ENCODE measurements around the gene OR5A2. TPM values are rescaled to one million over a fixed set of nuclear protein-coding genes. Genes with fewer than 3 reads are reported as not detected.

OR5A2 gene
- total RNA-seq, 6 experiments from 2014 or later: not detected

GRCh38 chr11:59427068-59427382 lies 812 bp upstream of the OR5A2 start:
- Mint-ChIP-seq H3K27ac (no peak overlapping the region), H3K4me1 (ENCODE audit: low read depth) (no peaks in the 10 kb centered on the region), H3K36me3 (ENCODE audit: low read depth) (no peaks in the 10 kb centered on the region), H3K9me3 (no peaks in the 10 kb centered on the region), H3K4me3 (no peak overlapping the region), H3K27me3 (ENCODE audit: insufficient read depth) (peaks cover 1% of the 10 kb centered on the region; the same call in 1 of the 2 replicates)
- DNase-seq: no peak
- TF ChIP-seq CTCF (IDR thresholded peaks at IDR 0.05): no peak

GRCh38 chr11:59425131-59425530 lies 1.1 kb downstream of the OR5A2 start:
- no peak overlapping the region for H3K4me3 Mint-ChIP-seq
- no peaks in the 10 kb centered on the region for H3K4me1 Mint-ChIP-seq (ENCODE audit: low read depth)
- TF ChIP-seq CTCF (IDR thresholded peaks at IDR 0.05): no peak

GRCh38 chr11:59423835-59424234 lies 2.4 kb downstream of the OR5A2 start:
- Mint-ChIP-seq H3K36me3 (ENCODE audit: low read depth) (no peaks in the 10 kb centered on the region), H3K4me3 (no peak overlapping the region), H3K27me3 (ENCODE audit: insufficient read depth) (peaks cover 4% of the 10 kb centered on the region; the same call in 1 of the 2 replicates), H3K9me3 (no peaks in the 10 kb centered on the region), H3K4me1 (ENCODE audit: low read depth) (no peaks in the 10 kb centered on the region), H3K27ac (no peak overlapping the region)
- TF ChIP-seq CTCF (IDR thresholded peaks at IDR 0.05): no peak
- no peak for DNase-seq

More at GRCh38 chr11:59425131-59425530, 1.1 kb downstream of the OR5A2 start:
- DNase-seq: no peak
- Mint-ChIP-seq H3K27ac (no peak overlapping the region), H3K27me3 (ENCODE audit: insufficient read depth) (peaks cover 1% of the 10 kb centered on the region; the same call in 1 of the 2 replicates), H3K9me3 (no peaks in the 10 kb centered on the region), H3K36me3 (ENCODE audit: low read depth) (no peaks in the 10 kb centered on the region)

GRCh38 chr11:59418156-59418555 lies 8.1 kb downstream of the OR5A2 start:
- no peak for TF ChIP-seq CTCF (IDR thresholded peaks at IDR 0.05)
- no peak overlapping the region for H3K27ac Mint-ChIP-seq
- no peaks in the 10 kb centered on the region for H3K4me1 Mint-ChIP-seq (ENCODE audit: low read depth)
- H3K4me3 Mint-ChIP-seq: no peak overlapping the region
- H3K36me3 Mint-ChIP-seq (ENCODE audit: low read depth): no peaks in the 10 kb centered on the region
- no peak for DNase-seq
- peaks cover 5% of the 10 kb centered on the region; the same call in 1 of the 2 replicates for H3K27me3 Mint-ChIP-seq (ENCODE audit: insufficient read depth)
- H3K9me3 Mint-ChIP-seq: no peaks in the 10 kb centered on the region

- H3K9me3 Mint-ChIP-seq: no peaks in the 10 kb centered on the region
- DNase-seq: no peak
- H3K27me3 Mint-ChIP-seq (ENCODE audit: insufficient read depth): peaks cover 5% of the 10 kb centered on the region; the same call in 1 of the 2 replicates
- H3K36me3 Mint-ChIP-seq (ENCODE audit: low read depth): no peaks in the 10 kb centered on the region
- H3K27ac Mint-ChIP-seq: no peak overlapping the region
- TF ChIP-seq CTCF (IDR thresholded peaks at IDR 0.05): no peak
- H3K4me3 Mint-ChIP-seq: no peak overlapping the region
- H3K4me1 Mint-ChIP-seq (ENCODE audit: low read depth): no peaks in the 10 kb centered on the region
These were observed 9.2 kb downstream of the OR5A2 start for GRCh38 chr11:59417023-59417422.

GRCh38 chr11:59416613-59417012 lies 9.6 kb downstream of the OR5A2 start:
- Mint-ChIP-seq H3K36me3 (ENCODE audit: low read depth) (no peaks in the 10 kb centered on the region), H3K4me1 (ENCODE audit: low read depth) (no peaks in the 10 kb centered on the region), H3K27me3 (ENCODE audit: insufficient read depth) (peaks cover 5% of the 10 kb centered on the region; the same call in 1 of the 2 replicates), H3K4me3 (no peak overlapping the region), H3K9me3 (no peaks in the 10 kb centered on the region), H3K27ac (no peak overlapping the region)
- no peak for DNase-seq
- no peak for TF ChIP-seq CTCF (IDR thresholded peaks at IDR 0.05)
